B cell (primary cell): ENCODE measurements around the gene RHOBTB3. TPM values are rescaled to one million over a fixed set of nuclear protein-coding genes. Genes with fewer than 3 reads are reported as not detected.
"Not testable (repeated sequence)": the region's sequence is repeated elsewhere in the genome, so short reads cannot be mapped to it uniquely, and the experiment has no call there.

Experiments used
- ATAC-seq: fragments of 200-7000 bp; cut with Tn5 transposase; one replicate; pipeline ENCODE4 v1.10.0; 2021; ENCODE audit warnings: low read depth, mild to moderate bottlenecking, moderate number of reproducible peaks, moderate library complexity
- CTCF ChIA-PET: fragments of 350-600 bp; sonication (Branson Sonifier 250); formaldehyde crosslinking; loops from one replicate; lab custom pipeline; 2021; ENCODE audit warnings: antibody characterized with exemption, inconsistent platforms; lab: Charles Lee
- POLR2A ChIA-PET: fragments of 350-600 bp; sonication (Branson Sonifier 250); formaldehyde crosslinking; loops from one replicate; lab custom pipeline; 2021; ENCODE audit warnings: antibody characterized with exemption; lab: Charles Lee
- DNase-seq: peaks from one replicate; pipeline ENCODE4 v3.0.0; 2013
- H2AFZ ChIP-seq: 2 replicates; pipeline ENCODE4 v1.6.1; 2012; ENCODE audit warnings: mild to moderate bottlenecking, low read depth, low read length; ENCODE audit not compliant: insufficient read depth, poor library complexity, severe bottlenecking
- H3K27ac ChIP-seq, 2 donors: 1 replicate in 1 of 2; 2 replicates in 1 of 2; pipeline ENCODE4 v1.5.1; 2012 to 2013; ENCODE audit warnings: low read length in 2 of 2, mild to moderate bottlenecking in 2 of 2, moderate library complexity in 1 of 2
- H3K27me3 ChIP-seq, 4 experiments: fragments of 200-600 bp in 1 of 4; sonication (generic) in 1 of 4; replicated peaks in 1 of 4; 1 replicate in 2 of 4; 2 replicates in 2 of 4; pipeline versions ENCODE4 v1.6.1 to v1.7.0; 2013 to 2016; ENCODE audit warnings: low read length in 3 of 4, mild to moderate bottlenecking in 2 of 4, mixed read lengths in 1 of 4, moderate library complexity in 1 of 4; ENCODE audit not compliant: insufficient read depth in 4 of 4, control insufficient read depth in 3 of 4; ENCODE audit errors: control extremely low read depth in 1 of 4
- H3K36me3 ChIP-seq, 2 experiments: replicated peaks in 1 of 2; 1 replicate in 1 of 2; 2 replicates in 1 of 2; pipeline versions ENCODE4 v1.6.1 to v1.7.1; 2013; ENCODE audit warnings: low read length in 1 of 2; ENCODE audit not compliant: insufficient read depth in 2 of 2, control insufficient read depth in 1 of 2; ENCODE audit errors: control extremely low read depth in 1 of 2, extremely low read depth in 1 of 2
- H3K4me1 ChIP-seq, 2 donors: fragments of 200-600 bp in 1 of 2; sonication (generic) in 1 of 2; 1 replicate in 1 of 2; 2 replicates in 1 of 2; pipeline versions ENCODE4 v1.5.1 to v1.6.1; 2013 to 2017; ENCODE audit warnings: low read length in 2 of 2; ENCODE audit not compliant: control insufficient read depth in 2 of 2, insufficient read depth in 2 of 2
- H3K4me2 ChIP-seq: replicated peaks from 2 replicates; pipeline ENCODE3; 2012; ENCODE audit warnings: mild to moderate bottlenecking, low read depth, low read length; ENCODE audit not compliant: poor library complexity, severe bottlenecking
- H3K4me3 ChIP-seq, 5 experiments: fragments of 200-600 bp in 1 of 5; sonication (generic) in 1 of 5; 1 replicate in 3 of 5; 2 replicates in 2 of 5; pipeline versions ENCODE4 v1.5.1 to v1.7.0; 2011 to 2016; ENCODE audit warnings: low read length in 4 of 5, mild to moderate bottlenecking in 4 of 5, low read depth in 2 of 5, control low read depth in 1 of 5, moderate library complexity in 1 of 5; ENCODE audit not compliant: insufficient read depth in 1 of 5; ENCODE audit errors: control extremely low read depth in 1 of 5, extremely low read depth in 1 of 5
- H3K79me2 ChIP-seq: fragments of 200-600 bp; sonication (generic); one replicate; pipeline ENCODE4 v1.6.0; 2016; ENCODE audit warnings: low read length; ENCODE audit not compliant: control insufficient read depth, insufficient read depth
- H3K9ac ChIP-seq: fragments of 200-600 bp; sonication (generic); 2 replicates; pipeline ENCODE4 v1.6.1; 2017; ENCODE audit warnings: mild to moderate bottlenecking, low read length, moderate library complexity
- H3K9me3 ChIP-seq, 3 donors: one replicate each; pipeline versions ENCODE4 v1.6.1 to v1.7.1; 2013; ENCODE audit warnings: low read length in 2 of 3; ENCODE audit not compliant: control insufficient read depth in 2 of 3, insufficient read depth in 1 of 3; ENCODE audit errors: control extremely low read depth in 1 of 3
- H4K20me1 ChIP-seq: 2 replicates; pipeline ENCODE4 v1.6.0; 2012; ENCODE audit warnings: mild to moderate bottlenecking, low read length; ENCODE audit not compliant: insufficient read depth, control insufficient read depth, poor library complexity, severe bottlenecking
- H3K27ac Mint-ChIP-seq: one replicate; pipeline ENCODE4 v1.8.0; 2021; ENCODE audit warnings: mixed read lengths
- H3K27me3 Mint-ChIP-seq: one replicate; pipeline ENCODE4 v1.8.0; 2021; ENCODE audit warnings: mixed read lengths
- H3K4me1 Mint-ChIP-seq: one replicate; pipeline ENCODE4 v1.8.0; 2021; ENCODE audit warnings: mixed read lengths
- H3K4me3 Mint-ChIP-seq: one replicate; pipeline ENCODE4 v1.8.0; 2021; ENCODE audit warnings: mixed read lengths
- H3K9me3 Mint-ChIP-seq: one replicate; pipeline ENCODE4 v1.8.0; 2022; ENCODE audit warnings: mixed read lengths; ENCODE audit not compliant: insufficient read depth
- EZH2 ChIP-seq: IDR thresholded peaks from 2 replicates; pipeline ENCODE4 v1.6.1; 2012; ENCODE audit warnings: borderline replicate concordance, low read depth, mild to moderate bottlenecking, moderate library complexity, low read length; ENCODE audit not compliant: insufficient read depth, poor library complexity, severe bottlenecking
- WGBS: methylation state at CpG from one replicate; pipeline ENCODE4 v1.1.5; 2013; ENCODE audit warnings: missing lambda C conversion rate; ENCODE audit not compliant: insufficient coverage; 5-methylcytosine and 5-hydroxymethylcytosine counted together
- intact Hi-C: fragments of 100-400 bp; cut with micrococcal nuclease; formaldehyde crosslinking; loops from one replicate; pipeline ENCODE4 v1.10.0; 2022
- polyA plus RNA-seq: library from polyadenylated mRNA; depleted of rRNA; stranded (reverse); fragments of >200 nt; gene quantifications from 2 replicates; pipeline ENCODE4 v1.2.3, GENCODE V29; 2012
- total RNA-seq, 2 donors: library from RNA; stranded (reverse); fragments of 120-200 nt in 1 of 2; gene quantifications; 1 replicate in 1 of 2; 2 replicates in 1 of 2; pipeline versions ENCODE4 v1.2.3 to v1.2.4, GENCODE V29; 2013 to 2022
- TF ChIP-seq, protein P1 (sequence below): fragments of 200-600 bp; IDR thresholded peaks from one replicate; pipeline ENCODE4 v1.8.0; 2022; ENCODE audit warnings: antibody characterized with exemption, mild to moderate bottlenecking

The RHOBTB3 gene
- total and polyA plus RNA-seq, 2 donors (not counting 1 experiment from before 2014, with no cell fraction given), result 1.7 to 5.0 TPM

DNA sequence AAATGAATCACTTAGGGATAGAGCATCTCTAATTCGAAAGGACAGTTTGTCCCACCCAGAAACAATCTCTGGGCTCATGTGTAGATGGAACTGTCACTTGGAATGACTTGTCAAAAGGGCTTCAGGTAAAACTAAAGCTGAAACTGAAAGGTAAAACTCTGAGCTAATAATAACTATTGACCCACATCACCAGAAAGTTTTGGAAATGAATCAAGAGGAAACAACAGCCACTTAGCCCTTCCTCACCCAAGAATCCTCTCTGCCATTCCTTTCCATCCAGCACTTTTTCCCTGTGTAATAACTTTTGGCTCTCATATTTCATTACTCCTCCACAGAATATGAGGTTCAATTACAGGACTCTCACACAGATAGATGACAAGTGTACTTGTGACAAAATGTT is 105.4 kb downstream of the RHOBTB3 start:
- Mint-ChIP-seq H3K4me1 (peaks cover 56% of the 10 kb centered on the region), H3K4me3 (no peak overlapping the region), H3K27me3 (no peaks in the 10 kb centered on the region), H3K9me3 (no peaks in the 10 kb centered on the region), H3K27ac (peak overlapping the region; percentile 57)
- H3K36me3 ChIP-seq, result no peaks in the 10 kb centered on the region
- no peaks in the 10 kb centered on the region for H3K27me3 ChIP-seq
- H3K27ac ChIP-seq, result peak overlapping the region; percentile 9 to 86
- H3K4me2 ChIP-seq, result peak overlapping the region; percentile 81
- H3K9me3 ChIP-seq, result no peaks in the 10 kb centered on the region
- ATAC-seq, result no peak
- H3K9ac ChIP-seq, result no peak overlapping the region
- H3K4me3 ChIP-seq, result no peak overlapping the region
- ChIA-PET POLR2A (interaction anchor here (0.6 to 0.9 kb wide), 2 partner anchors 20 to 276 kb away, joined by 3 read pairs; no protein-coding TSS in a partner anchor), CTCF (interaction anchor here (1.1 to 22.8 kb wide), 6 partner anchors 11 to 172 kb away, joined by 3 to 748 read pairs (median 7); partner anchors contain the start of gene GLRX)
- WGBS, result 80% methylated on average over 1 of the region's 1 CpG
- intact Hi-C loops, result no loop called here
- no peak for DNase-seq
- TF ChIP-seq EZH2, result no peak
- TF ChIP-seq, protein P1, sequence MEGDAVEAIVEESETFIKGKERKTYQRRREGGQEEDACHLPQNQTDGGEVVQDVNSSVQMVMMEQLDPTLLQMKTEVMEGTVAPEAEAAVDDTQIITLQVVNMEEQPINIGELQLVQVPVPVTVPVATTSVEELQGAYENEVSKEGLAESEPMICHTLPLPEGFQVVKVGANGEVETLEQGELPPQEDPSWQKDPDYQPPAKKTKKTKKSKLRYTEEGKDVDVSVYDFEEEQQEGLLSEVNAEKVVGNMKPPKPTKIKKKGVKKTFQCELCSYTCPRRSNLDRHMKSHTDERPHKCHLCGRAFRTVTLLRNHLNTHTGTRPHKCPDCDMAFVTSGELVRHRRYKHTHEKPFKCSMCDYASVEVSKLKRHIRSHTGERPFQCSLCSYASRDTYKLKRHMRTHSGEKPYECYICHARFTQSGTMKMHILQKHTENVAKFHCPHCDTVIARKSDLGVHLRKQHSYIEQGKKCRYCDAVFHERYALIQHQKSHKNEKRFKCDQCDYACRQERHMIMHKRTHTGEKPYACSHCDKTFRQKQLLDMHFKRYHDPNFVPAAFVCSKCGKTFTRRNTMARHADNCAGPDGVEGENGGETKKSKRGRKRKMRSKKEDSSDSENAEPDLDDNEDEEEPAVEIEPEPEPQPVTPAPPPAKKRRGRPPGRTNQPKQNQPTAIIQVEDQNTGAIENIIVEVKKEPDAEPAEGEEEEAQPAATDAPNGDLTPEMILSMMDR, result no peak
- no peak overlapping the region for H2AFZ ChIP-seq
- no peaks in the 10 kb centered on the region for H4K20me1 ChIP-seq
- H3K4me1 ChIP-seq, result peaks cover 29 to 32% of the 10 kb centered on the region in 2 donors
- H3K79me2 ChIP-seq, result no peaks in the 10 kb centered on the region

DNA sequence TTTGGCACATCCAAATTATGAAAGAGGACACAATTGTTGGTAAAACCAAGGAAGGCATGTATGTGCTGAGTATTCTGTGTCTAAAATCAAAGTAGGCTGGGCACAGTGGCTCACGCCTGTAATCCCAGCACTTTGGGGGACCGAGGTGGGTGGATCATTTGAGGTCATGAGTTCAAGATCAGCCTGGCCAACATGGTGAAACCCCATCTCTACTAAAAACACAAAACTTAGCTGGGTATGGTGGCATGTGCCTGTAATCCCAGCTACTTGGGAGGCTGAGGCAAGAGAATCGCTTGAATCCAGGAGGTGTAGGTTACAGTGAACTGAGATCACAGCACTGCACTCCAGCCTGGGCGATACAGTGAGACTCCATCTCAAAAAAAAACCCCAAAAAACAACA is 105.8 kb downstream of the RHOBTB3 start:
- H4K20me1 ChIP-seq, H3K9ac ChIP-seq, H3K27me3 ChIP-seq, H3K27me3 Mint-ChIP-seq, H2AFZ ChIP-seq, H3K4me3 Mint-ChIP-seq, ATAC-seq, DNase-seq, intact Hi-C loops, H3K36me3 ChIP-seq, H3K9me3 Mint-ChIP-seq, H3K79me2 ChIP-seq, H3K4me2 ChIP-seq, H3K9me3 ChIP-seq, H3K4me3 ChIP-seq: not testable (repeated sequence)
- peaks cover 60% of the 10 kb centered on the region for H3K4me1 Mint-ChIP-seq
- H3K4me1 ChIP-seq, result peaks cover 29 to 32% of the 10 kb centered on the region in 2 donors
- POLR2A ChIA-PET, result interaction anchor here (0.6 to 0.9 kb wide), 2 partner anchors 20 to 276 kb away, joined by 3 read pairs; no protein-coding TSS in a partner anchor
- CTCF ChIA-PET, result interaction anchor here (1.1 to 22.8 kb wide), 7 partner anchors 9 to 172 kb away, joined by 3 to 748 read pairs (median 4); partner anchors contain the start of gene GLRX
- 100% methylated on average over 2 of the region's 4 CpGs for WGBS
- H3K27ac ChIP-seq, result peak overlapping the region; percentile 9 to 86
- peak overlapping the region; percentile 59 for H3K27ac Mint-ChIP-seq
